HCT116 (cell line): ENCODE results near the gene SCN1B.

Experiments
- EZH2 ChIP-seq: fragments of 200-600 bp; sonication (generic); IDR thresholded peaks from 2 replicates; pipeline ENCODE4 v1.6.1; 2017; ENCODE audit warnings: antibody characterized with exemption, mixed run types
- POLR2AphosphoS5 ChIP-seq: IDR thresholded peaks from 2 replicates; pipeline ENCODE4 v1.6.1; 2011; ENCODE audit warnings: mild to moderate bottlenecking, low read depth, low read length, moderate library complexity

GRCh38 chr19:35013820-35014754 lies 16.2 kb upstream of the SCN1B start:
- TF ChIP-seq POLR2AphosphoS5: no peak
- TF ChIP-seq EZH2: no peak
